DND-41 (cell line): ENCODE measurements around the gene PDCL2.

ENCODE experiments used
- ATAC-seq: fragments of 200-7000 bp; cut with Tn5 transposase; 3 replicates; pipeline ENCODE4 v1.9.1; 2021; ENCODE audit warnings: low read depth; ENCODE audit not compliant: insufficient read depth
- DNase-seq: peaks from one replicate; pipeline ENCODE4 v3.0.0-alpha.2; 2020
- H2AFZ ChIP-seq: 2 replicates; pipeline ENCODE4 v1.6.0; 2012; ENCODE audit warnings: low read depth, low read length
- H3K27ac ChIP-seq: 2 replicates; pipeline ENCODE4 v1.5.1; 2012; ENCODE audit warnings: low read length, inconsistent platforms
- H3K27me3 ChIP-seq: fragments of 200-600 bp; sonication (generic); 2 replicates; pipeline ENCODE4 v1.6.0; 2012; ENCODE audit warnings: low read length, mild to moderate bottlenecking, inconsistent platforms; ENCODE audit not compliant: insufficient read depth, poor library complexity
- H3K36me3 ChIP-seq: 2 replicates; pipeline ENCODE4 v1.5.1; 2012; ENCODE audit warnings: low read length, inconsistent platforms; ENCODE audit not compliant: insufficient read depth
- H3K4me1 ChIP-seq: 2 replicates; pipeline ENCODE4 v1.5.1; 2012; ENCODE audit warnings: mild to moderate bottlenecking, low read length; ENCODE audit not compliant: insufficient read depth
- H3K4me2 ChIP-seq: 2 replicates; pipeline ENCODE4 v1.6.0; 2012; ENCODE audit warnings: mild to moderate bottlenecking, moderate library complexity, low read length, inconsistent platforms; ENCODE audit not compliant: insufficient read depth
- H3K4me3 ChIP-seq, 2 experiments: fragments of 200-600 bp in 1 of 2; shearing (Covaris generic) in 1 of 2; 2 replicates each; pipeline ENCODE4 v1.5.1; 2012 to 2016; ENCODE audit warnings: inconsistent platforms in 2 of 2, low read length in 2 of 2, mild to moderate bottlenecking in 2 of 2, low read depth in 1 of 2, moderate library complexity in 1 of 2
- H3K79me2 ChIP-seq: 2 replicates; pipeline ENCODE4 v1.6.0; 2012; ENCODE audit warnings: low read length, inconsistent platforms; ENCODE audit not compliant: insufficient read depth
- H3K9ac ChIP-seq: 2 replicates; pipeline ENCODE4 v1.6.0; 2012; ENCODE audit warnings: low read depth, mild to moderate bottlenecking, inconsistent platforms, low read length, moderate library complexity
- H3K9me3 ChIP-seq: 2 replicates; pipeline ENCODE4 v1.5.1; 2012; ENCODE audit warnings: low read length, moderate library complexity, mild to moderate bottlenecking, inconsistent platforms; ENCODE audit not compliant: insufficient read depth, severe bottlenecking
- H4K20me1 ChIP-seq: 2 replicates; pipeline ENCODE4 v1.6.0; 2012; ENCODE audit warnings: low read length; ENCODE audit not compliant: insufficient read depth
- EZH2 ChIP-seq: IDR thresholded peaks from 3 replicates; pipeline ENCODE4 v1.6.1; 2012; ENCODE audit warnings: borderline replicate concordance, low read depth, mild to moderate bottlenecking, moderate library complexity, low read length, inconsistent platforms; ENCODE audit not compliant: severe bottlenecking
- TF ChIP-seq, protein P1 (sequence below): IDR thresholded peaks from 2 replicates; pipeline ENCODE4 v1.5.1; 2012; ENCODE audit warnings: borderline replicate concordance, low read length, moderate library complexity, mild to moderate bottlenecking; ENCODE audit not compliant: poor library complexity, severe bottlenecking; ENCODE audit errors: extremely low read depth

Gene PDCL2, protein sequence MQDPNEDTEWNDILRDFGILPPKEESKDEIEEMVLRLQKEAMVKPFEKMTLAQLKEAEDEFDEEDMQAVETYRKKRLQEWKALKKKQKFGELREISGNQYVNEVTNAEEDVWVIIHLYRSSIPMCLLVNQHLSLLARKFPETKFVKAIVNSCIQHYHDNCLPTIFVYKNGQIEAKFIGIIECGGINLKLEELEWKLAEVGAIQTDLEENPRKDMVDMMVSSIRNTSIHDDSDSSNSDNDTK

GRCh38 chr4:55592014-55592413, at the start of gene PDCL2:
PDCL2 (minus strand) TSS chr4:55592245; CDS start chr4:55592109, 136 bp downstream.
- TF ChIP-seq, protein P1, sequence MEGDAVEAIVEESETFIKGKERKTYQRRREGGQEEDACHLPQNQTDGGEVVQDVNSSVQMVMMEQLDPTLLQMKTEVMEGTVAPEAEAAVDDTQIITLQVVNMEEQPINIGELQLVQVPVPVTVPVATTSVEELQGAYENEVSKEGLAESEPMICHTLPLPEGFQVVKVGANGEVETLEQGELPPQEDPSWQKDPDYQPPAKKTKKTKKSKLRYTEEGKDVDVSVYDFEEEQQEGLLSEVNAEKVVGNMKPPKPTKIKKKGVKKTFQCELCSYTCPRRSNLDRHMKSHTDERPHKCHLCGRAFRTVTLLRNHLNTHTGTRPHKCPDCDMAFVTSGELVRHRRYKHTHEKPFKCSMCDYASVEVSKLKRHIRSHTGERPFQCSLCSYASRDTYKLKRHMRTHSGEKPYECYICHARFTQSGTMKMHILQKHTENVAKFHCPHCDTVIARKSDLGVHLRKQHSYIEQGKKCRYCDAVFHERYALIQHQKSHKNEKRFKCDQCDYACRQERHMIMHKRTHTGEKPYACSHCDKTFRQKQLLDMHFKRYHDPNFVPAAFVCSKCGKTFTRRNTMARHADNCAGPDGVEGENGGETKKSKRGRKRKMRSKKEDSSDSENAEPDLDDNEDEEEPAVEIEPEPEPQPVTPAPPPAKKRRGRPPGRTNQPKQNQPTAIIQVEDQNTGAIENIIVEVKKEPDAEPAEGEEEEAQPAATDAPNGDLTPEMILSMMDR: no peak
- TF ChIP-seq EZH2: no peak
- no peaks in the 10 kb centered on the region for H3K9me3 ChIP-seq
- H3K36me3 ChIP-seq: no peaks in the 10 kb centered on the region
- no peaks in the 10 kb centered on the region for H3K27me3 ChIP-seq
- DNase-seq (no peak), ATAC-seq (no peak)
- H3K4me2 ChIP-seq: no peak within 1 kb of the TSS
- H3K27ac ChIP-seq: no peak within 1 kb of the TSS
- no peaks in the 10 kb centered on the region for H3K79me2 ChIP-seq
- H3K4me1 ChIP-seq: no peaks in the 10 kb centered on the region
- H4K20me1 ChIP-seq: no peaks in the 10 kb centered on the region
- H2AFZ ChIP-seq: no peak within 1 kb of the TSS
- no peak within 1 kb of the TSS for H3K9ac ChIP-seq
- H3K4me3 ChIP-seq: no peak within 1 kb of the TSS

DNA sequence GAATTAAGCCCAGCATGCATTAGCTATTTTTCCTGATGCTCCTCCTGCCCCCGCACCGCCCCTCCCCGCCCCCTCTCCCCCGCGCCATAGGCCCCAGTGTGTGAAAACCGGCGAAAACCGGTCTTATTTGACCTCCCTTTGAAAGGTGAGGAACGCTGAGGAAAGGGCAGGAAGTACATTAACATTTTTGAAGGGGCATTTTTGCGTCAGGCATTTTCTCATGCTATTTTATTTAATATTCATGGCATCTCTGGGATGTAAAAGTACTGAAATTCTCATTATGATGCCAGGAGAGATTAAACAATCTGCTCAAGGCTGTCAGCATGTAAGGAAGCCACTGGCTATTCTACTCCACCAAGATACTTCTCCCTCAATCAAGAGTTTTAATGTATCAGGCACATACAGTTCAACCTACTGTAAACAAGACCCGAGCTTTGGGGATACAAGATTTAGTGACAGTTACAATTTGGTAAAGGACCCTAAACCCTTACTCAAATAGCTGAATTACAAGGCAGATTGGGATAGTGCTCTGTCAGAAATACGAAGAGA, 45.3 kb upstream of the PDCL2 start:
- no peaks in the 10 kb centered on the region for H3K36me3 ChIP-seq
- no peaks in the 10 kb centered on the region for H3K4me1 ChIP-seq
- H3K4me3 ChIP-seq: no peak overlapping the region
- no peaks in the 10 kb centered on the region for H3K9me3 ChIP-seq
- no peaks in the 10 kb centered on the region for H4K20me1 ChIP-seq
- no peaks in the 10 kb centered on the region for H3K79me2 ChIP-seq
- H3K9ac ChIP-seq: no peak overlapping the region
- H3K27ac ChIP-seq: no peak overlapping the region
- no peak overlapping the region for H2AFZ ChIP-seq
- TF ChIP-seq, protein P1: no peak
- no peak for TF ChIP-seq EZH2
- no peak overlapping the region for H3K4me2 ChIP-seq
- H3K27me3 ChIP-seq: no peaks in the 10 kb centered on the region
- DNase-seq (no peak), ATAC-seq (no peak)

- ATAC-seq: no peak
- Histone ChIP-seq H3K27ac (no peak overlapping the region), H3K9ac (no peak overlapping the region), H3K27me3 (no peaks in the 10 kb centered on the region), H3K36me3 (no peaks in the 10 kb centered on the region), H3K79me2 (no peaks in the 10 kb centered on the region), H3K4me3 (no peak overlapping the region), H3K9me3 (no peaks in the 10 kb centered on the region), H4K20me1 (no peaks in the 10 kb centered on the region), H3K4me1 (no peaks in the 10 kb centered on the region), H2AFZ (no peak overlapping the region), H3K4me2 (no peak overlapping the region)
- DNase-seq: no peak
- TF ChIP-seq, protein P1: no peak
- no peak for TF ChIP-seq EZH2
These were observed 44.6 kb upstream of the PDCL2 start for GRCh38 chr4:55636656-55636999.
